GM19467 (cell line): Measurements from ENCODE around the gene PLN.

ENCODE experiments used
- ATAC-seq: cut with Tn5 transposase; IDR thresholded peaks from one replicate; pipeline ENCODE4 v1.9.1; 2021; ENCODE audit warnings: mild to moderate bottlenecking, moderate library complexity; ENCODE audit not compliant: unreplicated experiment

Gene PLN

DNA sequence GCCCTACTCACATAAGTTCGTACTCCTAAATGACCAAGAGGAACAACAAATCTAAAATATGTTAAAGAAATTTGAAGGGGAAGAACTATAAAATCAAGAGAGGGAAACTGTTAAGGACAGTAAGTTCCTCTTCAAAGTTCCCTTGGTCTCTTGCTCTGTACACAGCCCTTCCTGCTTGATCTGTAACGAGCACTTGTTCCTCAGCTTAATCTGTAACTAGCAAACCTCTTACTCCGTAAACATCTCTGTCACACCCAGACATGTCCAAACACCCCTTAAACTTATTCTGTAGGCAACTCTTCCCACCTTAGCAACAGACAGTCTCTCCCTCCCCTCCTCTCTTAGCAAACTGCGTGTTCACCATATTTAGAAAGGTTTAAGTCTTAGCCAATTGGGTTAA lies 29.9 kb downstream of the PLN start:
- ATAC-seq: no peak

DNA sequence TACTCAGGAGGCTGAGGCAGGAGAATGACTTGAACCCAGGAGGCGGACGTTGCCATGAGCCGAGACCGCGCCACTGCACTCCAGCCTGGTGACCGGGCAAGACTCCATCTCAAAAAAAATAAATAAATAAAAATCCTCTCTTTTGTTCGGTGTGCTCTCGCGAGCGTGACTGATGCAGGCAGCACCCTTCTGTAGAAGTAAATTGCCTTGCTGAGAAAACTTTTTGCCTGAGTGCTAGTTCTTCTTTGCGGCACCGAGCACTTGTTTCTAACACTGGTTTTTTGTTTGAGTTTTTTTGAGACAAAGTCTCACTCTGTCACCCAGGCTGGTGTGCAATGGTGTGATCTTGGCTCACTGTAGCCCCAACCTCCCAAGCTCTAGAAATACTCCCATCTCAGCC lies 30.5 kb downstream of the PLN start:
- no peak for ATAC-seq

DNA sequence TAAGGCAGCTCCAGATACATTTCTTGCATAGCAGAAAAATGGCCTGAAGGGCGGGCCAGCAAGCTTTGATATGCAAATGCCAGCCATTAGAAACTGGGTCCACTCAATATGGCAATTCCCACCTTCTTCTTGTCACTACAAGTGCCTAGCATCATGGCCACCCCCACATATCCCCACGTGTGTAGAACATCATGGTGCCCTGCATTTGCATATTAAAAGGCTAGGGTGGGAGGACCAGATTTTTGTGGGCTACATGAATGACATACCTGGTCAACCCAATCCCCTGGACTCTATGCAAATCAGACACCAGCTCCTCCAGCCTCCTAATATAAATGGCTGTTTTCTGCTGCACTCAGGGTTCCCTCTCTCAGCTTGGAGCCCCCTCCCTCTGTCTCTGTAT lies 31.7 kb downstream of the PLN start:
- no peak for ATAC-seq

DNA sequence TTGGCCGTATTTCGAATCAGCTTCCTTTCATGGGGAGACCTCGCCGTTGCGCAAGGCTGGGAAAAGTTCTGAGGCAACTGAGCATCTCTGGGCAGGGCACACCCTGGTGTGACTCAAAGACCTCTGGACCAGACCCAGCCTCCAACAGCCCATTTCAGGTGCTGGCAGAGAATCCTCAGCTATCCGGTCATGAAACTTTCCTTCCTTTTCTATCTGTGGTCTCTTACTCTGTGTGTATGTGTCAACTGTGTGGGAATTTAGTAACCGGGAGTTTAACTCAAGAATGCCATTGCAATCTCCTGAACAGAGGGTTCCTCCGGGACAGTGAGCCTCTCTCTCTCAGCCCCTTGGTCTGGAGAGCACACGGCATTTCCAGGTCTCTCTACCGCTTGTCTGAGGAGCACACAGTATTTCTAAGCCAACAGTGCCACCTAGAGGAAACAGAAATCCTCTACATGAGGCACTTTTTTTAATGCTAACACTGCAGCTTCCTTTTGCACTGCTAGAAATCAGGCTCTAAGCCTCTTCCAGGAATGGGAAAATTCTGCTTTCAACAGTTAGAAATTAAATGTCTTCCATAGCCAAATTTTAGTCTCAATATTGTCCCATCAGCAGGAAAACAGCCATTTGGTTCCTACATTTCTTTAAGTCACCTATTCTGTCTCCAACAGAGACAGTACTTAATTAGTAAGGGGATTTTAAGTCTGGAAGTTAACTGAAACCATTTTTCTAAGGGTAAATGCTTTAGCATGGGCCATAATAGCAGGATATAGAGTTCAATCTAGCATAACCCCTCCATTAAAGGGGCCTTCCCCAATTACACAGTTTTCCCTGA lies 32.7 kb downstream of the PLN start:
- ATAC-seq: no peak

DNA sequence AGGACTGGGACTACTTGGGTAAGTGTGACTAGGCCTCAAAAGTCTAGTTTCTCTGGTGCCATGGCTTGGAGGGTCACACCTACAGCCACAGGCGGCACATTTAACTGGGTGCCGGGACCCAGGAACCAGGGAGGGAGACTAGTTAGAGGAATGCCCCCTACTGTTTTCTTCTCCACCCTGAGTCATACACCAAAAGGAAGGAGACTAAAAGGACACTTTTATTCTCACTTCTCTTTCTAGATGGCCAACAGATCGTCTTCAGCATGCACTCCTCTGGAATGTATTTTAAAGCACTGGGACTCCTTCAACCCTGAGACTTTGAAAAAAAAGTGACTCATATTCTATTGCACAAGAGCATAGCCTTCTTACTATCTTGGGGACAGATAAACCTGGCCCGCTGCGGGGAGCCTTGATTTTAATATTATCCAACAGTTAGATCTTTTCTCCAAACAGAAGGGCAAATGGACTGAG lies 33.4 kb downstream of the PLN start:
- no peak for ATAC-seq

DNA sequence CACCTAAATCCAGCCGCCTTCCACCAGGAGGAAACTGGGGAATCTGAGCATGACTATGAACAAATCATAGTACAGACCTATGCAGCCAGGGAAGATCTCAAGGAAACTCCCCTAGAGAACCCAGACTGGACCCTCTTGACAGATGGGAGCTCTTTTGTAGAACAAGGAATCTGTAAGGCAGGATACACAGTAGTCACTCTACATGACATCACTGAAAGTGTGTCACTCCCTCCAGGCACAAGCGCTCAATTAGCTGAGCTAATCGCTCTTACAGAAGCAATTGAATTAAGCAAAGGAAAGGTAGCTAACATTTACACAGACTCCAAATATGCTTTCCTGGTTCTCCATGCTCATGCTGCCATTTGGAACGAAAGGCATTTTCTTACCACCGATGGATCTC lies 36.8 kb downstream of the PLN start:
- ATAC-seq: no peak

DNA sequence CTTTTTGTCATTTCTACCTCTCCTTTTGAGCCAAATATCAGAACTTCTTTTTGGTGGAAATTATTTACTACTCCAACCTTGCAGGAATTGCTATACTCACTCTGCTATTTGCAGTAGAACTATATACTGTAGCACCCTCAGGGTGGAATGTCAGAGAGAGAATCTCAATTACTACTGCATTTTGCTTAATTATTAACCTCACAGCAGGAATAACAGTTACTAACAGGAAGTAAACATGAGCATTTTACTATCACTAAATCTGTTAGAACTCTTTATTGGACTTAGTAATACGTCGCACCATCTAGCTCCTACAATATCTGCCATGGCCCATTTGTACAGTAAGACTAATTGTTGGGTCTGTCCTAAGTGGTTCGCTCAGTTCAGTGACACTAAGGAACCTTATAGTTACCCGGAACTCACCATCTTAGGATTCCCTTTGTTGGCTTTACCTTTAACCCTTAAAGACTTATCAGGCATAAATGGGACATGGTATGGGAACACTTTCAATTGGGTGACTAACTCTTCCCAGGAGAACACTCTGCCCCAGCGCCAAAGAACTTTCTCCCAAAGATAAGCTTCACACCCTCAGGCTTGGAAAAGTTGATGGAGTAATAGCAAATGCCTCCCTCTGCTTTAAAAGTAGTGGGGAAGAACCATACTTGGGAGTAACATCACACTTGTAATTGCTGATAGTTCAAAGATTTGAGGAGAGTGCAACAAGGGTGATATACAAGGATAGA lies 38.8 kb downstream of the PLN start:
- ATAC-seq: no peak

DNA sequence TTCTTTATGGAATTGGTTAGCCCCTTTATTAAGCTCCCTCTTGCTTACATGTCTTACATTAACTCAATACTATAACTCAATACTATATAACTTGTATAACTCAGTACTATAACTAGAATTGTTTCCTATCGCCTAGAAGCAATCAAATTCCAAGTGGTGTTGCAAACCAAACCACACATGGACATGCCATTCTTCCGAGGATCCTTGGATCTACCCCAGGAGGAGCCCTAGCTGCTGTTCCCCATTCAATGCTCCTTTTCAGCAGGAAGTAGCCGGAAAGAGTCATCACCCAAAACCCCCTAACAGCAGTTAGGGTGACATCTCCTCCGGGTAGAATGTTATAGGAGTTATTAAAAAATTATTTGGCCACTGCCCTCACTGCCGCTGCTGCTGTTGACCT lies 40.5 kb downstream of the PLN start:
- ATAC-seq: no peak

DNA sequence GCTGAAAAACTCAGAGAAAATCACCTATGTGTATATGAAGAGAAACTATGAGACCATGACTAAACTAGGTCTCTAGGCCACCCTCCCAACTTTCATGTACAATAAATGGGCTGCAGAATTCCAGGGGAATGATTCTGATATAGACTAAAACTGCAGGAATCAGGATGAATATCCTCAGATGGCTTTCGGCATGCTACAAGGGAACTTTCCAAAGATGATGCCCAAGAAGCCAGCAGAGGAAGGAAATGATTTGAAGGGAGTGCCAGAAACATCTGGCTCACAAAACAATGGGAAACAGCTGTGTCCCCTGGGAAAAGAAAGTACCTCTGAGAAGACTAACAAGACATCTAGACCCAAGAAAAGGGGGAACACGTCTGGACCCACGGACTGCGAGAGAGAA lies 41.1 kb downstream of the PLN start:
- no peak for ATAC-seq

DNA sequence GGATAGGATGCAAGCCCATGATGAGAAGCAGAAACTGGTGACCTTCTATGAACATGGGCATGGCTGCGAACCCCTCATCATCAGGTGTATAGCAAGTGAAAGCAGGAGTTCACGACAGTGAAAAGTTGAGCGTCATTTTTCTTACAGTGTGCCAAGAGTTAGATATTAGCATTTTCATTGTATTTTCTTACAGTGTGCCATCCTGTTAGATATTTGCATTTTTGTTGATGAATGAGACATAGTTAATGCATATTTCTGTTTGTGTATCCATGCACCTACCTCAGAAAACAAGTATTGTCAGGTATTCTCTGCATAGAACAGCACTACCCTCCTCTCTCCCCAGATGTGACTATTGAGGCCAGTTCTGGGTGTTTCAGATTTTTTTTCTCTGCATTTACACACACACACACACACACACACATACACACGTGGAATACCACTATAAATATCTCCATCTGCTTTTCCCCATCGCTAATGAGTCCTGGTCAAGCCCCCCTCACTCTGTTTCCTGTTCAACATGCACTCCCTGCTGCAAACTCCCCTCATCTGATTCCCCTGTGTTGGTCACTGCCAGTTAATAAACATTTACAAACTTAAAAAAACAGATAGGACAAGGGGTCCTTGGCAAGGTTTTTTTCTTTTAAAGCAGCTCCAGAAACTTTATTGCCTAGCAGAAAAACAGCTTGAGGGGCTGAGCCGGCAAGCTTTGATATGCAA lies 41.7 kb downstream of the PLN start:
- ATAC-seq: no peak

DNA sequence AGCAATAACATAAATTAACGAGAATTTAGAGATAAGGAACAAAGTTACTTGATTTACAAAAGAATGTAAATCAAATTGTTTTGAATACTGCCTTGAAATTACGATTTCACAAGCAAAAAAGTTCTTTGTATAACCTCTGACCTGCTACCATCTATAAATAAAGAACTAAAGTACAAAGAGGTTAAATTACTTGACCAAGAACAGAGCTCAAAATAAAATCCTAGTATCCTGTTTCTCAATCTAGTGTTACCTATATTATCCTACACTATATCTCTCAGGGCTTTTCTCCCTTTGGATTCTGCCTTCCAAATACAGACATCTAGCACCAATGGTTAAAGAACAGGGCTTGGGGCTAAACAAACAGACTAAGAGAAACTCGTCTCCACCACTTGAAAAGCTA lies 43.8 kb downstream of the PLN start:
- no peak for ATAC-seq

DNA sequence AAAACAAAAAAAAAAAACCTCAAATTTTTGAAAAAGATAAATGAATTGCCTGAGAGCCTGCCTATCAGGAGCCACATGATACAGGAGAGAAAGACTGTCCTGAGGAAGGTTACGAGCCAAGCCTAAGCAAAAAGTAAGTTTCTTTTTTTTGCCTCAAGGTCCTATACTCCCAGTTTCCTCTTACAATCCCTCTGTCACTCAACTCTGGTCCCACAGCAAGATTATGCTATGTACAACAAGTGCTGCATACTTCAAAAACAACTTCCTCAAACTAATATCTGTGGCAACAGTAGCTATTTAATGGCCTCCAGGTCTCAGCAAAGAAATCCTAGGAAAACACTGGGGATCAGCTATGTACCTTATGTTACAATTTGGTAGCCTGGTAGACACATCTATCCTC lies 46.8 kb downstream of the PLN start:
- ATAC-seq: no peak

DNA sequence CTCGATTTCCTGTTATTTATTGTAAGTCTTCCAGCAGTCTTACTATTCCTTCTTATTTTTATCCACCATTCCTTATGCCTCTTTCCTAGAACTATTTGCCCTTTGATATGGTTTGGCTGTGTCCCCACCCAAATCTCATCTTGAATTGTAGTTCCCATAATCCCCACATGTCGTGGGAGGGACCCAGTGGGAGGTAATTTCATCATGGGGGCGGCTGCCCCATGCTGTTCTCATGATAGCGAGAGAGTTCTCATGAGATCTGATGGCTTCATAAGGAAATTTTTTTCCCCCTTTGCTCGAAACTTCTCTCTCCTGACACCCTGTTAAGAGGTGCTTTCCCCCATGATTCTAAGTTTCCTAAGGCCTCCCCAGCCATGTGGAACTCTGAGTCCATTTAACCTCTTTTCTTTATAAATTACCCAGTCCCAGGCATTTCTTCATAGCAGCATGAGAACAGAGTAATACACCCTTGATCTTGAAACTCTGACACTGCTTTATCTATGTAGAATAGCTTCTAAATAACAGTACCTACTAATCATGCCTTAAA lies 48.8 kb downstream of the PLN start:
- no peak for ATAC-seq

DNA sequence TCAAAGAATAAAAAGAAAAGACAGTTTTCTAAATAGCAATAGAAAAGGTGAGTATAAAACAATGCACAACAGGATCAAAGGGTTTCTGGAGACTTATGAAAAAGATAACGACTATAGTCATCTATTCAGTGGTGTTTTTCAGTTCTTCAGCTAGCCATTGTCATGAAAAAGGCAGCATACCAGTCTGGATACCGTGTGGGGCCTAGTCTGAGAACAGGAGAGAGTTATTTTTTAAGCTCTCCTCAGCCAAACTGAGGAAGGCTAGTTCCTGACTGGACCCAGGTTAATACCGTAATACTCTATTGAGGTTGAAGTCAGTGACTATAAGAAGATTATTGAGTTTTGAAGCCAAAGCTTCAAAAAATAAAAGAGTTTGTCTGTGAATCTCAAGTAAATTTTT lies 49.5 kb downstream of the PLN start:
- no peak for ATAC-seq

DNA sequence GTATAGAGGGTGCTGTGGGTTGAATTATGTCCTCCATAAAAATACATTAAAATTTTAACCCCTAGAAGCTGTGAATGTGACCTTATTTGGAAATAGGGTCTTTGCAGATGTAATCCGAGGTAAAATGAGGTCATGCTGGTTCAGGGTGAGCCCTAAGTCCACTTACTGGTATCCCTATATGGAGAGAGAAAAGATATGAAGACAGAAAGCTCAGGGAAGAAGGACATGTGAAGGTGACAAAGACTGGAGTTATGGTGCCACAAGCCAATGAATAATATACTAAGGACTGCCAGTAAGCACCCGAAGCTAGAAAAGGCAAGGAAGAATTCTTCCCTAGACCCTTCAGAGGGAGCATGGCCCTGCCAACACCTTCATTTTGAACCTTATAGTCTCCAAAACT lies 50.2 kb downstream of the PLN start:
- no peak for ATAC-seq

DNA sequence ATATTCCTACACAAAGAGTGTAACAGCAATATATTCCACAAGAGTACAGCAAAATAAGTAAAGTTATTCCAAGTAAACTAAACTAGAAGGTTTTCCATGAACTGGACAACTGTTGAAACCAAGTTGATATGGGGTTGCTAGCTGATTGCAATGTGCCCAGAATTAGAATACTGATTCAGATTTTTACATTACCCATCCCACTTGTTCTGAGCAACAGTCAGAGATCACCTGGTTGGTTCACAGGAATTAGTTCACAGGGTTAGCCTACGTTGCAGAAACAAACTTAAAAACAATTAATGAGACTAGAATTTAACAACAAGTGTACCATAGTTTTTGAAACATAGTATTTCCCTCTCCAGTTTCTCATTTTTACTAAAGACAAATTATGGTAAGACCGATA lies 54.2 kb downstream of the PLN start:
- ATAC-seq: no peak

DNA sequence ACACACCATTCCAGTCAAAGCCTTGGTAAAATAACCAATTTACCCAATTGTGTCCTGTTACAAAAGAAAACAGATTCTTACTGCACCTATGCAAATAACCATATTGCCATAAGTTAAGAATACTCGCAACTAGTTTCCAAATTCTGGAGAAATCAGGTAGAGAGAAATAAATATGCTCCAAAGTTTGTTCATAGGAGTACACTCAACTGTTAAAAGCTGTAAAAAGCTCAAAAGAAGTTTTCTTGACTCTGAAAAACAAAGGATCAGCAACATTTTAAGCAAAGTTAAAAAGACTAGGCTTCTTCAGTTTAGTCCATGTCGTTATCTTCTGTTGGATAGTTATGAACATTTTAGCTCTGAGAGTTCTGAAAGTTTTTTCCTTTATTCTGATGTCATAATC lies 55.3 kb downstream of the PLN start:
- ATAC-seq: no peak

DNA sequence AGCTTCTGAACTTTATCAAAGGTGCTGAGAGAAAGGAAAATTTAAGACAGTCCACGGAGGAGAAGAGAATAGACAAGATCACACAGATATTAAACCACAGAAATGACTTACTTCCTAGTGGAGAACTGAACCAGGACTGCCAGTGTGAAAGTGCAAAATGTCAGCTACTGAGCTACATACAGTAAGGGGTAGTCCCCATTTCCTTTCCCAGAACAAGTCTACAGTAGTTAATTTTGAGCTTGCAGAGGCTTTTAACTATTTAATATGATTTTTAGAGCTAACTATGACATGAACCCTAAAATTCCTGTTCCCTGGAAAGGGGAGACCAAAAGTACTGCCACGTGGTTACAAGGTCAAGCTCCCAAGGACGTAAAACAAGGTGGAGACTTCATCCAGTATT lies 58.2 kb downstream of the PLN start:
- ATAC-seq: no peak

DNA sequence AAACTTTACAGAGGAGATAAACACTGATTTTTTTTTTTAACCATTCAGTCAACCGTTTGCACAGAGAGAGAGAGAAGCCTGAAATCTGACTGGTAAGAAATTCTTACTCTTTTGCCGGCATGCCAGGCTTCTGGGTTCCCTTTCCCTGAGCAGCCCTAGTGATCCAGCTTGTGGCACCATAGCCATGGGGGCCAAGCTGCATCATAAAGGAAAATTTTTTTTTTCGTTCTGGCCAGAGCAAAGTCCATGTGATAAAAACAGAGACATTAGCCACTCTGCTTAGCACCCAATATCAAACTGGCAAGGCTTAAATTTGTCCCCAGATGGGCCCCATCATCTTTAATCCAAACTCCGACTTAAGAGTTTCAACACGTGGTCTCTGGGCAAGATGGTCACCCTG lies 58.8 kb downstream of the PLN start:
- ATAC-seq: no peak
